ENCODE data around the gene NLRP13.

NLRP13 gene

DNA sequence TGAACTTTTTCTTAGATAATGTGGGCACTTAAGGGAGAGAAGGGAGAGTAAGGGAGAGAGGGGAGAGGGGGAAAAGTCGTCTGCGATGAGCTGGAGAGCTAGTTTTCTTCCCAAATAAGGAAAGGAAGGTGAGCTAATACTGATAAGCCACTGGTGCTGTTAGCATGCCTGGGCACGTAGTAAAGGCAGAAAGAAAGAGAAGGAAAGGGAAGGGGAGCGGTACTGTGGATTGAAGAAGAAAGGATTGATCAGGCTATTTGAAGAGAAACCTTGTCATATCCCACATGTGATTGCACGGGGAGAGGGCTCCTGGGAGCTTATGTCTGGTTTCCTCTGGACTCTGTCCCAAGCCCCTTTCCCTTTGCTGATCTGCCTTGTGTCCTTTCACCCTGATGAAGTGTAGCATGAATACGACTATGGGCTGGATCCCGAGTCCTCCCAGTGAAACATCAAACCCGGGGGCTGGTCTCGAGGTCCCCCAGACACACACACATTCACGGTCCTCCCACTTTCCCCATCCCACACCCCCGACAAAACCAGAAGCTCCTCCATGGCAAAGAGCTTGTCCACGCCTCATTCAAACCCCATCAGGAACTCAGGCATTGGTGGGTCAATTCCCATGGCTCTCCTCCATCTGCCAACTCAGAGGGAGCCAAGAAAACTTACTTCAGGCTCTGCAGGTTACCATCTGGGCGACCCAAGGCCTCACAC, 30.6 kb downstream of the NLRP13 start:
- no peak for DNase-seq

DNA sequence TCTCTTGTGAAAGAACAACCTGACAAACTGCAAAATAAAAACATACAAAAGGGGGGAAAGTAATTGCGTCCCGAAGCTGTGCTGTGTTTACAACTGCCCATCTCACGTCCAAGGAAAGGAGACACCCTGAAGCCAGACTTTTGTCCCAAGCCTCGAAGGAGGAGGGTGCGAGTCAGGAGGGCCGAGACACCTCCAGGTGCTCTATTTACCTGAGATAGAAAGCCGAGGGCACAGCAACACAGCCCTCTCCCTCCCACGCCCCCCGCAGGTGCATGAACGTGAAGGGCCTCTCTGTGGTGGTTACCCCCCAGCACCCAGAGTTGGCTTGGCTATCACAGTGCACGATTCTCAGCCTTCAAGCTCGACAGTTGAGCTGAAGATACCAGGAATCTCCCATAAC, 33.2 kb downstream of the NLRP13 start:
- DNase-seq, result no peak

DNA sequence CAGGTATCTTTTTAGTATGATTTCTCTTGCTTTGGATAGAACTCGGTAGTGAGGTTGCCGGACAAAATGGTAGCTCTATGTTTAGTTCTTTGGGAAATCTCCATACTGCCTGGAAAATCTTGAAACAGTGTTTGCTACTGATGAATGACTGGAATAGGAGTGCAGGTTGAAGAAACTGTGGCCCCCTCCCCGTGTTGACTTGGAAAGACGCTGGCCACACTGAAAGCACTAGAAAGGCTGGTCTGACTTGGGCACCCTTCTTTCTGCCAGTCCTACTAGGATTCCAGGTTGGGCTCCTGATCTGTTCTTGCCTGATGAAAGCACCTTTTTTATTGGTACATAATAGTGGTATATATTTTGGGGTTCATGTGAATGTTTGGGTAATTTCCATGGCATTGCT, 49.5 kb downstream of the NLRP13 start:
- DNase-seq, result no peak

DNA sequence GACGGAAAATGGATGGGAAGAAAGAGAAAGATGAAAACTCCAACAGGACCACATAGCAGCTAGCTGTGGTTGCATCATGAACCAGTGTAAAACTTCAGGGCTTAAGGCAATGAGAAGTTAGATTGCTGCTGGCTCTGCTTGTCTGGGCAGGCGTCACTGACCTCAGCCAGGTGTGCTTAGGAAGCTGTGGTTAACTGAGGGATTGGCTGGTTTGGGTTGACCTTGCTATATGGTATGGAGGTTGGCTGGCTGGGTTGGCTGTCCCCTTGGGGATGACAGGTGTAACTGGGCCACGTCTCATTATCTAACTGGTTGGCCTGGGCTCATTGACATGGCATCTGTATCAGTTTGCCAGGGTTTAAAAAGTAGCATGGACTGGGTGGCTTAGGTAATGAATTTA, 54.9 kb downstream of the NLRP13 start:
- no peak for DNase-seq

DNA sequence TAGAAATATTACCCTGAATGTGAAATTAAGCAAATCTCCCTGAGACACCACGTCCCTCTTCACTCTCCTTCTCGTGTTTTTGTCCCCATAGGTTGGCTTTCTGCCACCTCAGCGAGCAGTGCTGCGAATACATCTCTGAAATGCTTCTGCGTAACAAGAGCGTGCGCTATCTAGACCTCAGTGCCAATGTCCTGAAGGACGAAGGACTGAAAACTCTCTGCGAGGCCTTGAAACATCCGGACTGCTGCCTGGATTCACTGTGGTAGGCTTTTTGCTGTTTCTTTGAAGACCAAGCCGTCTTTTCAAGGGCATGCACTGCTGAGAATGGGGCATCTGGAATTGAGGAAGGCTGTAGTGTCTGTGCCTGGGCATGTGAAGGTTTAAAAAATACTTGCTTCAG, 61.4 kb downstream of the NLRP13 start:
- no peak for DNase-seq

DNA sequence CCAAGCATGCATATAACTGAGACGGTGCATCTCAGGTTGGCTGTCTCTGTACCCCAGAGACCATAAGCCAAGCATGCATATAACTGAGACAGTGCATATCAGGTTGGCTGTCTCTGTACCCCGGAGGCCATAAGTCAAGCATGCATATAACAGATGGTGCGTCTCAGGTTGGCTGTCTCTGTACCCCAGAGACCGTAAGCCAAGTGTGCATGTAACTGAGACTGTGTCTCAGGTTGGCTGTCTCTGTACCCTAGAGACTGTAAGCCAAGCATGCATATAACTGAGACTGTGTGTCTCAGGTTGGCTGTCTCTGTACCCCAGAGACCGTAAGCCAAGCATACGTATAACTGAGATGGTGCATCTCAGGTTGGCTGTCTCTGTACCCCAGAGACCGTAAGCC, 65.0 kb downstream of the NLRP13 start:
- DNase-seq, result no peak

DNA sequence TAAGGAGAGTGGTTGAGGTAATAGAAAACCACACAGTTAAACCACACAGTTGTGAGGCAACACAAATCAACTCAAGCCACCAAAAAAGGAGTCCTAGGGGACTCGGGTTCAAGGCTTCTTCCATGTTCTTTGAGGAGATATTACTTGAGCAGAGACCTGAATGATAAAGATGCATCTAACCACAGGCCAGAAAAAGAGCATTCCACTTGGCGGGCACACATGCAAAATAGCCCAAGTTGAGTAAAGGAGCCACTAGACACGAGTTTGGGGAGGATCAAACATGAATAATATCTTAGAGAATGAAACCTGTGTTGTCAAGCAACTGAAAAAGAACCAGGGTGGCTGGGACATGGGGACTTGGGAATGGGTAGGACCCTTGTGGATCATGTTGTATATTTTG, 65.6 kb downstream of the NLRP13 start:
- no peak for DNase-seq

DNA sequence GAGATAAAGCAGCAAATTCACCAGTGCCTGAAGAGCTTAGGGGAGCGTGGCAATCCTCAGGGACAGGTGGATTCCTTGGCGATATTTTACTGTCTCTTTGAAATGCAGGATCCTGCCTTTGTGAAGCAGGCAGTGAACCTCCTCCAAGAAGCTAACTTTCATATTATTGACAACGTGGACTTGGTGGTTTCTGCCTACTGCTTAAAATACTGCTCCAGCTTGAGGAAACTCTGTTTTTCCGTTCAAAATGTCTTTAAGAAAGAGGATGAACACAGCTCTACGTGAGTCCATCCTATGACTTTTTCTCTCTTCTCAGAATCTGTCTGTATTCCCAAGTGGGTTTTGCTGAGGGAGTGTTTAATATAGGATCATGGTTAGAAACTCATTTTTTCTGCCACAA, 73.2 kb downstream of the NLRP13 start:
- DNase-seq, result no peak

DNA sequence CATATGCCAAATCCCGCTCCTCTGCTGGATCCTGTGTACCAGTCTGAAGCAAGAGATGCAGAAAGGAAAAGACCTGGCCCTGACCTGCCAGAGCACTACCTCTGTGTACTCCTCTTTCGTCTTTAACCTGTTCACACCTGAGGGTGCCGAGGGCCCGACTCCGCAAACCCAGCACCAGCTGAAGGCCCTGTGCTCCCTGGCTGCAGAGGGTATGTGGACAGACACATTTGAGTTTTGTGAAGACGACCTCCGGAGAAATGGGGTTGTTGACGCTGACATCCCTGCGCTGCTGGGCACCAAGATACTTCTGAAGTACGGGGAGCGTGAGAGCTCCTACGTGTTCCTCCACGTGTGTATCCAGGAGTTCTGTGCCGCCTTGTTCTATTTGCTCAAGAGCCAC, 73.7 kb downstream of the NLRP13 start:
- no peak for DNase-seq

DNA sequence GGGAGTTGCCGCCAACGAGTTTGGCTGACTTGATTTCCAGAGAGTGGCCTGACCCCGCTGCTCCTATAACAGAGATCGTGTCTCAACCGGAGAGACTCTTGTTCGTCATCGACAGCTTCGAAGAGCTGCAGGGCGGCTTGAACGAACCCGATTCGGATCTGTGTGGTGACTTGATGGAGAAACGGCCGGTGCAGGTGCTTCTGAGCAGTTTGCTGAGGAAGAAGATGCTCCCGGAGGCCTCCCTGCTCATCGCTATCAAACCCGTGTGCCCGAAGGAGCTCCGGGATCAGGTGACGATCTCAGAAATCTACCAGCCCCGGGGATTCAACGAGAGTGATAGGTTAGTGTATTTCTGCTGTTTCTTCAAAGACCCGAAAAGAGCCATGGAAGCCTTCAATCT, 74.2 kb downstream of the NLRP13 start:
- DNase-seq, result no peak

DNA sequence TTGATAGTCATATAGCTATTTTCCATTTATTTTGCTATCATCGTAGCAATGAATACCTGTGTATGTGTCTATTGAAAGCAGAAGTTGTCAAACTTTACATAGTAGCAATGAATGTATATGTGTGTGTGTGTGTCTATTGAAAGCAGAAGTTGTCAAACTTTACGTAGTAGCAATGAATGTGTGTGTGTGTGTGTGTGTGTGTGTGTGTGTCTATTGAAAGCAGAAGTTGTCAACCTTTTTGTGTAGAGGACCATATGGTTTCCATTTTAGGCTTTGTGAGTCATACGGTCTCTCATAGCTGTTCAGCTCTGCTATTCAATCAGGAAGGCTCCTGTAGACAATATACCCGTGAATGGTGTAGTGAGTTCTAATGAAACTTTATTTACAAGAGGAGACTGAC, 75.0 kb downstream of the NLRP13 start:
- DNase-seq, result no peak

DNA sequence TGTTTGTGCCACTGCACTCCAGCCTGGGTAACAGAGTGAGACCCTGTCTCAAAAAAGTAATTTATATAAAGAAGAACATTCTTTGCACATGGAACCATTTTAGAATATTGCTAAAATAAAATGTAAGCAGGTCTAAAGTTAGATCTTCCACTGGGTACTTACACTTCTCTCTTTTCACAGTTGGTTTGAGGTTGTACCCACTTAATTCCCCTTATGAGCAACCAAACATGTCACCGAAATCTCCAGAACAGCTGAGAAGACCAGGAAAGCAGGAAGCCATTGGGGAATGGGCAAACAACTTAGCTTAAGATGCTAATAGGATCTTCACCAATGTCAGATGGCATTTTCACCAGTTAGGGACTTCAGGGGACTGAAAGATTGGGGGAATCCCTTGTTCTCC, 77.0 kb downstream of the NLRP13 start:
- no peak for DNase-seq

Measured in NCI-H1417 treated with DMSO at 0.1 percent for 48 hours (cell line).